Sigmoid colon (tissue), 7 donors: ENCODE measurements around the gene PRAMEF1. TPM values are rescaled to one million over a fixed set of nuclear protein-coding genes. Genes with fewer than 3 reads are reported as not detected.

Experiments
- polyA plus RNA-seq, 3 donors: library from polyadenylated mRNA; stranded (reverse); fragments of 200-250 nt; gene quantifications; one replicate each; pipeline ENCODE4 v1.2.3, GENCODE V29; 2013
- total RNA-seq, 4 donors: library from RNA; depleted of rRNA; stranded (reverse); fragments of >200 nt; gene quantifications; one replicate each; pipeline ENCODE4 v1.1.0, GENCODE V29; 2016
- donor health status: healthy with polysubstance abuse.
- donor health status: Bipolar disorder and iron deficiency.
- donor health status: healthy.

The PRAMEF1 gene
- total and polyA plus RNA-seq, 7 donors = not detected

Other genes starting within 250 kb of the PRAMEF1 start
- gene DHRS3, start 173.2 kb upstream of the PRAMEF1 start, total RNA-seq = 100 to 1,000 TPM in 1 of 4 donors, 10 to 100 TPM in 3; 47.1 to 102 (median 73.1) TPM
- 10 to 100 TPM; 34.8 to 47.9 (median 36.5) TPM for gene DHRS3, start 173.2 kb upstream of the PRAMEF1 start, polyA plus RNA-seq
- gene AADACL4, start 147.3 kb upstream of the PRAMEF1 start, total RNA-seq = not detected
- gene AADACL4, start 147.3 kb upstream of the PRAMEF1 start, polyA plus RNA-seq = under 1 TPM in 1 of 3 donors, not detected in 2; 0.04 TPM
- not detected for gene AADACL3, start 75.3 kb upstream of the PRAMEF1 start, total RNA-seq
- not detected for gene AADACL3, start 75.3 kb upstream of the PRAMEF1 start, polyA plus RNA-seq
- not detected for gene CFAP107, start 45.2 kb upstream of the PRAMEF1 start, total RNA-seq
- under 1 TPM in 1 of 3 donors, not detected in 2; under 0.01 TPM for gene CFAP107, start 45.2 kb upstream of the PRAMEF1 start, polyA plus RNA-seq
- not detected for gene PRAMEF12, start 17.7 kb upstream of the PRAMEF1 start, total RNA-seq
- not detected for gene PRAMEF12, start 17.7 kb upstream of the PRAMEF1 start, polyA plus RNA-seq
- gene PRAMEF11, start 40.0 kb downstream of the PRAMEF1 start, total RNA-seq = not detected
- not detected for gene PRAMEF11, start 40.0 kb downstream of the PRAMEF1 start, polyA plus RNA-seq
- not detected for gene HNRNPCL1, start 57.3 kb downstream of the PRAMEF1 start, total RNA-seq
- not detected for gene HNRNPCL1, start 57.3 kb downstream of the PRAMEF1 start, polyA plus RNA-seq
- gene PRAMEF2, start 65.7 kb downstream of the PRAMEF1 start, total RNA-seq = not detected
- not detected for gene PRAMEF2, start 65.7 kb downstream of the PRAMEF1 start, polyA plus RNA-seq
- not detected for gene PRAMEF4, start 94.8 kb downstream of the PRAMEF1 start, total RNA-seq
- not detected for gene PRAMEF4, start 94.8 kb downstream of the PRAMEF1 start, polyA plus RNA-seq
- gene PRAMEF10, start 106.9 kb downstream of the PRAMEF1 start, total RNA-seq = not detected
- gene PRAMEF10, start 106.9 kb downstream of the PRAMEF1 start, polyA plus RNA-seq = not detected
- gene PRAMEF7, start 125.2 kb downstream of the PRAMEF1 start, total RNA-seq = not detected
- gene PRAMEF7, start 125.2 kb downstream of the PRAMEF1 start, polyA plus RNA-seq = not detected
- gene PRAMEF6, start 156.2 kb downstream of the PRAMEF1 start, total RNA-seq = not detected
- not detected for gene PRAMEF6, start 156.2 kb downstream of the PRAMEF1 start, polyA plus RNA-seq